Coronary artery (tissue), 2 donors: ENCODE data around the gene PPIP5K1.

Experiments
- DNase-seq: peaks from one replicate; pipeline ENCODE4 v3.0.0-alpha.2; 2017; ENCODE audit warnings: low spot score
- H3K27ac ChIP-seq, 2 donors: fragments of 200-600 bp; sonication (generic); one replicate each; pipeline ENCODE4 v1.5.1; 2016 to 2019
- H3K4me3 ChIP-seq: fragments of 200-600 bp; sonication (generic); 2 replicates; pipeline ENCODE4 v1.5.1; 2016; ENCODE audit warnings: mild to moderate bottlenecking, moderate library complexity
- TF ChIP-seq, protein P1 (sequence below): fragments of 200-600 bp; sonication (generic); IDR thresholded peaks from one replicate; pipeline ENCODE4 v1.5.1; 2019; ENCODE audit warnings: antibody characterized with exemption

PPIP5K1 gene

DNA sequence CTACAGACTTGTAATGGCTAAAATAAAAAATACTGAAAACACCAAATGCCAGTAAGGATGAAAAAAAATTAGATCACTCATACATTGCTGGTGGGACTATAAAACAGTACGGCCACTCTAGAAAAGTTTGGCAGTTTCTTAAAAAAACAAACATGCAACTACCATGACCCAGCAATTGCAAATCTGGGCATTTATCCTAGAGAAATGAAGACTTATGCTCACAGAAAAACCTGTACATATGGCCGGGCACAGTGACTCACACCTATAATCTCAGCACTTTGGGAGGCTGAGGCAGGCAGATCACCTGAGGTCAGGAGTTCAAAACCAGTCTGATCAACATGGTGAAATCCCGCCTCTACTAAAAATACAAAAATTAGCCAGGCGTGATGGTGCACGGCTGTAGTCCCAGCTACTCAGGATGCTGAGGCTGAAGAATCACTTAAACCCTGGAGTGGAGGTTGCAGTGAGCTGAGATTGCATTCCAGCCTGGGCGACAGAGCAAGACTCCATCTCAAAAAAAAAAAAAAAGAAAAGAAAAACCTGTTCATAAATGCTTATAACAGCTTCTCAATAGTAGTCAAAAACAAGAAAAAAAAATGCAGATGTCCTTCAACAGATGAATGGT lies 102.6 kb downstream of the PPIP5K1 start:
- Histone ChIP-seq H3K27ac (no peak overlapping the region), H3K4me3 (no peak overlapping the region)
- DNase-seq: no peak

DNA sequence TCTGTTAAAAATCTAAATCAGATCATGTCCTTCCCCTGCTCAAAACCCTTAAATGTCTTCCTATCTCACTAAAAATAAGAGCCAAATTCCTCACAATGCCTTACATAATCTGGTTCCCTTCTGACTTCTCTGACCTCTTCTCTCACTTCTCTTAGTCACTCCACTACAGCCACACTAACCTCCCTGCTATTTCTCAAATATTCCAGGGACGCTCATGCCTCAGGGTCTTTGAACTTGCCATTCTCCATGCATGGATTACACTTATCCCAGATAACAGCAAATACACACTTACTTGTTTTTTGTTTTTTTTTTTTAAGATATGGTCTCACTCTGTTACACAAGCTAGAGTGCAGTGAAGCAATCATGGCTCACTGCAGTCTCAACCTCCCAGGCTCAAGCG lies 105.6 kb downstream of the PPIP5K1 start:
- no peak overlapping the region for H3K27ac ChIP-seq
- DNase-seq: no peak
- no peak overlapping the region for H3K4me3 ChIP-seq
- TF ChIP-seq, protein P1, sequence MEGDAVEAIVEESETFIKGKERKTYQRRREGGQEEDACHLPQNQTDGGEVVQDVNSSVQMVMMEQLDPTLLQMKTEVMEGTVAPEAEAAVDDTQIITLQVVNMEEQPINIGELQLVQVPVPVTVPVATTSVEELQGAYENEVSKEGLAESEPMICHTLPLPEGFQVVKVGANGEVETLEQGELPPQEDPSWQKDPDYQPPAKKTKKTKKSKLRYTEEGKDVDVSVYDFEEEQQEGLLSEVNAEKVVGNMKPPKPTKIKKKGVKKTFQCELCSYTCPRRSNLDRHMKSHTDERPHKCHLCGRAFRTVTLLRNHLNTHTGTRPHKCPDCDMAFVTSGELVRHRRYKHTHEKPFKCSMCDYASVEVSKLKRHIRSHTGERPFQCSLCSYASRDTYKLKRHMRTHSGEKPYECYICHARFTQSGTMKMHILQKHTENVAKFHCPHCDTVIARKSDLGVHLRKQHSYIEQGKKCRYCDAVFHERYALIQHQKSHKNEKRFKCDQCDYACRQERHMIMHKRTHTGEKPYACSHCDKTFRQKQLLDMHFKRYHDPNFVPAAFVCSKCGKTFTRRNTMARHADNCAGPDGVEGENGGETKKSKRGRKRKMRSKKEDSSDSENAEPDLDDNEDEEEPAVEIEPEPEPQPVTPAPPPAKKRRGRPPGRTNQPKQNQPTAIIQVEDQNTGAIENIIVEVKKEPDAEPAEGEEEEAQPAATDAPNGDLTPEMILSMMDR: no peak

More for the DNA sequence above, 102.6 kb downstream of the PPIP5K1 start:
- TF ChIP-seq, protein P1: no peak
